CD14-positive monocyte (primary cell): Measurements from ENCODE around the gene SH3PXD2A. TPM values are rescaled to one million over a fixed set of nuclear protein-coding genes. Genes with fewer than 3 reads are reported as not detected.

ENCODE experiments used
- DNase-seq, 3 donors: peaks; one replicate each; pipeline ENCODE4 v3.0.0-alpha.2; 2011 to 2022
- H2AFZ ChIP-seq: 2 replicates; pipeline ENCODE4 v1.6.0; 2012; ENCODE audit warnings: mild to moderate bottlenecking, low read depth, low read length, inconsistent platforms; ENCODE audit not compliant: insufficient read depth, poor library complexity, severe bottlenecking
- H3K27ac ChIP-seq, 2 donors: 1 replicate in 1 of 2; 2 replicates in 1 of 2; pipeline ENCODE4 v1.5.1; 2012 to 2013; ENCODE audit warnings: low read length in 2 of 2, control low read depth in 1 of 2, inconsistent platforms in 1 of 2, low read depth in 1 of 2, mild to moderate bottlenecking in 1 of 2
- H3K27me3 ChIP-seq, 2 donors: one replicate each; pipeline versions ENCODE4 v1.6.0 to v1.6.1; 2011 to 2013; ENCODE audit warnings: low read length in 2 of 2; ENCODE audit not compliant: control insufficient read depth in 2 of 2, insufficient read depth in 2 of 2
- H3K36me3 ChIP-seq, 2 donors: replicated peaks in 1 of 2; 1 replicate in 1 of 2; 2 replicates in 1 of 2; pipeline versions ENCODE4 v1.5.1 to v1.6.1; 2012 to 2013; ENCODE audit warnings: low read length in 2 of 2, control low read depth in 1 of 2, inconsistent platforms in 1 of 2, mild to moderate bottlenecking in 1 of 2; ENCODE audit not compliant: insufficient read depth in 2 of 2, control insufficient read depth in 1 of 2
- H3K4me1 ChIP-seq, 2 donors: 1 replicate in 1 of 2; 2 replicates in 1 of 2; pipeline versions ENCODE4 v1.5.1 to v1.6.1; 2012 to 2013; ENCODE audit warnings: low read length in 2 of 2, control low read depth in 1 of 2, inconsistent platforms in 1 of 2, mild to moderate bottlenecking in 1 of 2, moderate library complexity in 1 of 2; ENCODE audit not compliant: insufficient read depth in 2 of 2, control insufficient read depth in 1 of 2
- H3K4me2 ChIP-seq: replicated peaks from 2 replicates; pipeline ENCODE3; 2012; ENCODE audit warnings: low read length, moderate library complexity, mild to moderate bottlenecking; ENCODE audit not compliant: poor library complexity, severe bottlenecking; ENCODE audit errors: extremely low read depth
- H3K4me3 ChIP-seq, 3 experiments: fragments of 200-600 bp in 1 of 3; sonication (generic) in 1 of 3; replicated peaks in 1 of 3; 1 replicate in 2 of 3; 2 replicates in 1 of 3; pipeline ENCODE4 v1.5.1; 2011 to 2013; ENCODE audit warnings: low read length in 3 of 3, mild to moderate bottlenecking in 3 of 3, control low read depth in 2 of 3, low read depth in 2 of 3, inconsistent platforms in 1 of 3, moderate library complexity in 1 of 3
- H3K79me2 ChIP-seq: 2 replicates; pipeline ENCODE4 v1.6.0; 2012; ENCODE audit warnings: mild to moderate bottlenecking, control low read depth, inconsistent platforms, low read length, moderate library complexity; ENCODE audit not compliant: insufficient read depth
- H3K9ac ChIP-seq: 2 replicates; pipeline ENCODE4 v1.6.0; 2017; ENCODE audit warnings: low read length, mild to moderate bottlenecking; ENCODE audit not compliant: insufficient read depth, poor library complexity, severe bottlenecking
- H3K9me3 ChIP-seq, 2 donors: replicated peaks in 1 of 2; 1 replicate in 1 of 2; 2 replicates in 1 of 2; pipeline versions ENCODE4 v1.5.1 to v1.6.1; 2012 to 2013; ENCODE audit warnings: low read length in 2 of 2, control low read depth in 1 of 2; ENCODE audit not compliant: control insufficient read depth in 1 of 2, insufficient read depth in 1 of 2
- H4K20me1 ChIP-seq: 2 replicates; pipeline ENCODE4 v1.6.0; 2012; ENCODE audit warnings: mild to moderate bottlenecking, low read length, control low read depth, moderate library complexity; ENCODE audit not compliant: insufficient read depth
- H3K27ac Mint-ChIP-seq, 7 donors: one replicate each; pipeline ENCODE4 v1.8.0; 2020; ENCODE audit warnings: mild to moderate bottlenecking in 7 of 7, mixed read lengths in 7 of 7, moderate library complexity in 6 of 7, inconsistent platforms in 2 of 7
- H3K27me3 Mint-ChIP-seq, 3 donors: one replicate each; pipeline ENCODE4 v1.8.0; 2021 to 2022; ENCODE audit warnings: low read depth in 3 of 3, mild to moderate bottlenecking in 3 of 3, mixed read lengths in 3 of 3, moderate library complexity in 3 of 3, inconsistent platforms in 1 of 3
- H3K36me3 Mint-ChIP-seq, 2 donors: one replicate each; pipeline ENCODE4 v1.8.0; 2020; ENCODE audit warnings: mixed read lengths in 2 of 2, inconsistent platforms in 1 of 2, mild to moderate bottlenecking in 1 of 2
- H3K4me1 Mint-ChIP-seq: one replicate; pipeline ENCODE4 v1.8.0; 2020; ENCODE audit warnings: mild to moderate bottlenecking, mixed read lengths
- H3K4me3 Mint-ChIP-seq, 2 donors: one replicate each; pipeline ENCODE4 v1.8.0; 2020; ENCODE audit warnings: mild to moderate bottlenecking in 2 of 2, mixed read lengths in 2 of 2, moderate library complexity in 1 of 2
- H3K9me3 Mint-ChIP-seq, 7 donors: one replicate each; pipeline ENCODE4 v1.8.0; 2020 to 2022; ENCODE audit warnings: mixed read lengths in 7 of 7, mild to moderate bottlenecking in 6 of 7, moderate library complexity in 6 of 7, inconsistent platforms in 2 of 7
- WGBS: methylation state at CpG from one replicate; pipeline ENCODE4 v1.1.5; 2013; ENCODE audit warnings: missing lambda C conversion rate; ENCODE audit not compliant: insufficient coverage; 5-methylcytosine and 5-hydroxymethylcytosine counted together
- intact Hi-C, 2 donors: fragments of 100-400 bp; cut with micrococcal nuclease; formaldehyde crosslinking; loops; one replicate each; pipeline versions ENCODE4 v1.15.0 to v1.15.1; 2023
- polyA plus RNA-seq, 3 donors: library from polyadenylated mRNA; depleted of rRNA in 1 of 3; unstranded in 2 of 3; stranded (reverse) in 1 of 3; fragments of 300-500 nt in 2 of 3; fragments of >200 nt in 1 of 3; fragmentation: Illumina TruSeq in 2 of 3; gene quantifications; 1 replicate in 2 of 3; 2 replicates in 1 of 3; pipeline ENCODE4 v1.2.3, GENCODE V29; 2012 to 2021
- TF ChIP-seq, protein P1 (sequence below): fragments of 200-600 bp; IDR thresholded peaks from one replicate; pipeline ENCODE4 v1.8.0; 2022; ENCODE audit warnings: antibody characterized with exemption, mild to moderate bottlenecking

The SH3PXD2A gene
- polyA plus RNA-seq, 3 donors = 0.01 to 0.76 (median 0.05) TPM

DNA sequence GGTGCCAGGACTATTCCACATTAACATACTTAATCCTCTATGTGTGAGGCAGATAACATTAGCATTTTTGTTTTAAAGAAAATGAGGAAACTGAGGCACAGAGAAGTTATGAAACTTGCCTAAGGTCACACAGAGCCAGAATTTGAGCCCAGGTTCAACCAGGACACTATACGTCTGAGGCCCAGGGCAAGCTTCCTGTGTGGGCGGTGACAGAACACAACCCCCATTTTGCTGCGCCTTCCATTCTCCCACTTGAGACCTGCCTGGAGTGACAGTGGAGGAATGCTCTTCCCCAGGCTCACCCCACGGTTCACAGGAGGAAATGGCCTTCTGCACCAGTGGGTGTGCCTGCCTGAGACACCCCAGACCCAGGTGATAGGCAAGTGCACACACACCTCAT lies 164.1 kb downstream of the SH3PXD2A start:
- intact Hi-C loops = no loop called here
- H3K4me3 ChIP-seq = no peak overlapping the region

DNA sequence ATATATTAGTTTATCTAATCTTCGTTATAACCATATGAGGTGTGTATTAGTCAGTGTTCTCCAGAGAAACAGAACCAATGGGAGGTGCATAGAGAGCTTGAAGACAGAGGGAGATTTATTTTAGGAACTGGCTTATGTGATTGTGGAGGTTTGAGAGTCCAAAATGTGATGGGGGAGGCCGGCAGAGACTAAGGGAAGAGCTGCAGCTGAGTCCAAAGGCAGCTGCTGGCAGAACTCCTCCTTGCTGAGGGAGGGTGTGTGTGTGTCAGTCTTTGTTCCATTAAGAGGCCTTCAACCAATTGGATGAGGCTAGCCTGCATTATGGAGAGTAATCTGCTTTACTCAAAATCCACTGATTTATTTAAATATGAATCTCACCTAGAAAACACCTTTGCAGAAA lies 165.1 kb downstream of the SH3PXD2A start:
- Histone ChIP-seq H3K4me3 (no peak overlapping the region), H2AFZ (no peak overlapping the region), H3K4me1 (peaks cover 13% of the 10 kb centered on the region in 2 donors), H3K27me3 (peaks cover 29 to 38% of the 10 kb centered on the region in 2 donors), H4K20me1 (no peaks in the 10 kb centered on the region), H3K9me3 (peaks cover 0 to 13% of the 10 kb centered on the region in 2 donors), H3K9ac (no peak overlapping the region), H3K79me2 (no peaks in the 10 kb centered on the region), H3K4me2 (no peak overlapping the region), H3K27ac (no peak overlapping the region), H3K36me3 (no peaks in the 10 kb centered on the region)
- peaks cover 8% of the 10 kb centered on the region for H3K4me1 Mint-ChIP-seq
- peak overlapping the region in 1 of 2 donors; percentile 19 for H3K4me3 Mint-ChIP-seq
- DNase-seq = no peak
- TF ChIP-seq, protein P1, sequence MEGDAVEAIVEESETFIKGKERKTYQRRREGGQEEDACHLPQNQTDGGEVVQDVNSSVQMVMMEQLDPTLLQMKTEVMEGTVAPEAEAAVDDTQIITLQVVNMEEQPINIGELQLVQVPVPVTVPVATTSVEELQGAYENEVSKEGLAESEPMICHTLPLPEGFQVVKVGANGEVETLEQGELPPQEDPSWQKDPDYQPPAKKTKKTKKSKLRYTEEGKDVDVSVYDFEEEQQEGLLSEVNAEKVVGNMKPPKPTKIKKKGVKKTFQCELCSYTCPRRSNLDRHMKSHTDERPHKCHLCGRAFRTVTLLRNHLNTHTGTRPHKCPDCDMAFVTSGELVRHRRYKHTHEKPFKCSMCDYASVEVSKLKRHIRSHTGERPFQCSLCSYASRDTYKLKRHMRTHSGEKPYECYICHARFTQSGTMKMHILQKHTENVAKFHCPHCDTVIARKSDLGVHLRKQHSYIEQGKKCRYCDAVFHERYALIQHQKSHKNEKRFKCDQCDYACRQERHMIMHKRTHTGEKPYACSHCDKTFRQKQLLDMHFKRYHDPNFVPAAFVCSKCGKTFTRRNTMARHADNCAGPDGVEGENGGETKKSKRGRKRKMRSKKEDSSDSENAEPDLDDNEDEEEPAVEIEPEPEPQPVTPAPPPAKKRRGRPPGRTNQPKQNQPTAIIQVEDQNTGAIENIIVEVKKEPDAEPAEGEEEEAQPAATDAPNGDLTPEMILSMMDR = no peak
- WGBS = 78% methylated on average over 1 of the region's 2 CpGs
- H3K27ac Mint-ChIP-seq = no peak overlapping the region
- intact Hi-C loops = no loop called here
- peaks cover 0 to 9% (median 0%) of the 10 kb centered on the region in 7 donors for H3K9me3 Mint-ChIP-seq
- H3K36me3 Mint-ChIP-seq = peaks cover 2% of the 10 kb centered on the region in 2 donors
- peaks cover 44 to 52% (median 51%) of the 10 kb centered on the region in 3 donors for H3K27me3 Mint-ChIP-seq

More for the DNA sequence above, 164.1 kb downstream of the SH3PXD2A start:
- Histone ChIP-seq H3K27ac (no peak overlapping the region), H3K36me3 (no peaks in the 10 kb centered on the region), H2AFZ (no peak overlapping the region), H3K4me2 (no peak overlapping the region), H3K9ac (no peak overlapping the region), H3K79me2 (no peaks in the 10 kb centered on the region), H4K20me1 (no peaks in the 10 kb centered on the region), H3K4me1 (peaks cover 16 to 17% of the 10 kb centered on the region in 2 donors), H3K27me3 (peaks cover 29 to 38% of the 10 kb centered on the region in 2 donors), H3K9me3 (peaks cover 0 to 13% of the 10 kb centered on the region in 2 donors)
- H3K36me3 Mint-ChIP-seq = peaks cover 2% of the 10 kb centered on the region in 2 donors
- TF ChIP-seq, protein P1 = no peak
- H3K4me3 Mint-ChIP-seq = no peak overlapping the region
- H3K4me1 Mint-ChIP-seq = peaks cover 10% of the 10 kb centered on the region
- H3K27ac Mint-ChIP-seq = no peak overlapping the region
- peaks cover 0 to 9% (median 0%) of the 10 kb centered on the region in 7 donors for H3K9me3 Mint-ChIP-seq
- WGBS = 50% methylated on average over 3 of the region's 4 CpGs
- peaks cover 45 to 52% (median 49%) of the 10 kb centered on the region in 3 donors for H3K27me3 Mint-ChIP-seq
- DNase-seq = no peak
